Caco-2 (cell line): Measurements from ENCODE around the gene ZBED4. TPM values are rescaled to one million over a fixed set of nuclear protein-coding genes. Genes with fewer than 3 reads are reported as not detected.

Source experiments
- BruUV-seq: library from RNA; stranded (reverse); fragments of 400-500 nt; replicated peaks from 2 replicates; lab custom pipeline; 2021; lab: Mats Ljungman, UMichigan
- CTCF ChIA-PET: fragments of 300-600 bp; sonication (Branson Sonifier 250); formaldehyde crosslinking; loops from one replicate; lab custom pipeline; 2022; ENCODE audit warnings: antibody characterized with exemption; lab: Charles Lee
- POLR2A ChIA-PET: fragments of 300-600 bp; sonication (Branson Sonifier 250); formaldehyde crosslinking; loops from one replicate; lab custom pipeline; 2022; ENCODE audit warnings: antibody characterized with exemption; lab: Charles Lee
- DNase-seq, 2 experiments: peaks; one replicate each; pipeline versions ENCODE4 v3.0.0 to v3.0.0-alpha.2; 2020 to 2022
- H3K27me3 ChIP-seq: replicated peaks from 2 replicates; pipeline ENCODE4 v1.6.0; 2011; ENCODE audit warnings: low read length; ENCODE audit not compliant: control insufficient read depth, insufficient read depth
- H3K36me3 ChIP-seq: 2 replicates; pipeline ENCODE4 v1.5.1; 2011; ENCODE audit warnings: low read length; ENCODE audit not compliant: control insufficient read depth, insufficient read depth
- H3K4me1 ChIP-seq: fragments of 250-450 bp; sonication (Bioruptor Pico); 2 replicates; pipeline ENCODE4 v1.5.1; 2020; ENCODE audit warnings: mild to moderate bottlenecking
- H3K4me3 ChIP-seq: 2 replicates; pipeline ENCODE4 v1.5.1; 2011; ENCODE audit warnings: low read depth, mild to moderate bottlenecking, control low read depth, low read length
- H3K9me3 ChIP-seq: fragments of 250-450 bp; sonication (Bioruptor Pico); 2 replicates; pipeline ENCODE4 v1.5.1; 2020; ENCODE audit warnings: mild to moderate bottlenecking, moderate library complexity
- H3K27ac Mint-ChIP-seq: one replicate; pipeline ENCODE4 v1.8.0; 2022; ENCODE audit warnings: mixed read lengths; ENCODE audit not compliant: unreplicated experiment
- H3K27me3 Mint-ChIP-seq: one replicate; pipeline ENCODE4 v1.8.0; 2022; ENCODE audit warnings: mixed read lengths; ENCODE audit not compliant: insufficient read depth, unreplicated experiment
- H3K36me3 Mint-ChIP-seq: one replicate; pipeline ENCODE4 v1.8.0; 2022; ENCODE audit warnings: mild to moderate bottlenecking, mixed read lengths; ENCODE audit not compliant: insufficient read depth, unreplicated experiment
- H3K4me1 Mint-ChIP-seq: one replicate; pipeline ENCODE4 v1.8.0; 2022; ENCODE audit warnings: low read depth, mixed read lengths; ENCODE audit not compliant: unreplicated experiment
- H3K4me3 Mint-ChIP-seq: one replicate; pipeline ENCODE4 v1.8.0; 2022; ENCODE audit warnings: mild to moderate bottlenecking, moderate library complexity, mixed read lengths; ENCODE audit not compliant: unreplicated experiment
- H3K9me3 Mint-ChIP-seq: one replicate; pipeline ENCODE4 v1.8.0; 2022; ENCODE audit warnings: mixed read lengths; ENCODE audit not compliant: unreplicated experiment
- intact Hi-C: fragments of 100-400 bp; cut with micrococcal nuclease; formaldehyde crosslinking; loops from one replicate; pipeline ENCODE4 v1.10.0; 2022; ENCODE audit not compliant: unreplicated experiment
- total RNA-seq: library from RNA; stranded (reverse); gene quantifications from 2 replicates; pipeline ENCODE4 v1.2.3, GENCODE V29; 2022
- TF ChIP-seq, protein P1 (sequence below), 2 experiments: fragments of 200-600 bp in 1 of 2; IDR thresholded peaks; 1 replicate in 1 of 2; 2 replicates in 1 of 2; pipeline versions ENCODE4 v1.5.1 to v1.8.0; 2011 to 2022; ENCODE audit warnings: antibody characterized with exemption in 1 of 2, control low read depth in 1 of 2, inconsistent platforms in 1 of 2, low read depth in 1 of 2, low read length in 1 of 2, mild to moderate bottlenecking in 1 of 2, moderate library complexity in 1 of 2; ENCODE audit not compliant: insufficient read depth in 1 of 2, severe bottlenecking in 1 of 2, unreplicated experiment in 1 of 2

The ZBED4 gene
- total RNA-seq, 1 experiment from 2014 or later = 17.3 TPM

DNA sequence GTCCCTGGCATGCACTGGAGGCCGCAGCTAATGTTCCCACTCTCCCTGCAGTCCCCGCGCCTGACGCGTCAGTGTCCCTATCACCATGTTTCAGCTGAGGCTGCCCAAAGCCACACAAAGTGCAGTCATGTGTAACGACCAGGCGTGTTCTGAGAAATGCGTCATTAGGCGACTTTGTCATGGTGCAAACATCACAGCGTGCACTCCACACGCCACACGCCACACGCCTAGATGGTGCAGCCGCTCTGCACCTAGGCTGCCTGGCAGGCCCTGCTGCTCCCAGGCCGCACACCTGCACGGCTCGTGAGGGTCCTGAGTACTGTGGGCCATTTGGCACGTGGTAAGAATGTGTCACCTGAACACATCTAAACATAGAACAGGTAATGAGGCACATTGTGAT is 67.2 kb downstream of the ZBED4 start:
- H3K9me3 Mint-ChIP-seq = no peaks in the 10 kb centered on the region
- Histone ChIP-seq H3K27me3 (no peaks in the 10 kb centered on the region), H3K4me1 (peaks cover 10% of the 10 kb centered on the region; the same call in 1 of the 2 replicates), H3K4me3 (no peak overlapping the region), H3K36me3 (no peaks in the 10 kb centered on the region), H3K9me3 (no peaks in the 10 kb centered on the region)
- no peak for DNase-seq
- CTCF ChIA-PET = no interaction called here
- no peak overlapping the region for H3K27ac Mint-ChIP-seq
- no TSS peak for BruUV-seq
- H3K36me3 Mint-ChIP-seq = peaks cover 9% of the 10 kb centered on the region
- TF ChIP-seq, protein P1, sequence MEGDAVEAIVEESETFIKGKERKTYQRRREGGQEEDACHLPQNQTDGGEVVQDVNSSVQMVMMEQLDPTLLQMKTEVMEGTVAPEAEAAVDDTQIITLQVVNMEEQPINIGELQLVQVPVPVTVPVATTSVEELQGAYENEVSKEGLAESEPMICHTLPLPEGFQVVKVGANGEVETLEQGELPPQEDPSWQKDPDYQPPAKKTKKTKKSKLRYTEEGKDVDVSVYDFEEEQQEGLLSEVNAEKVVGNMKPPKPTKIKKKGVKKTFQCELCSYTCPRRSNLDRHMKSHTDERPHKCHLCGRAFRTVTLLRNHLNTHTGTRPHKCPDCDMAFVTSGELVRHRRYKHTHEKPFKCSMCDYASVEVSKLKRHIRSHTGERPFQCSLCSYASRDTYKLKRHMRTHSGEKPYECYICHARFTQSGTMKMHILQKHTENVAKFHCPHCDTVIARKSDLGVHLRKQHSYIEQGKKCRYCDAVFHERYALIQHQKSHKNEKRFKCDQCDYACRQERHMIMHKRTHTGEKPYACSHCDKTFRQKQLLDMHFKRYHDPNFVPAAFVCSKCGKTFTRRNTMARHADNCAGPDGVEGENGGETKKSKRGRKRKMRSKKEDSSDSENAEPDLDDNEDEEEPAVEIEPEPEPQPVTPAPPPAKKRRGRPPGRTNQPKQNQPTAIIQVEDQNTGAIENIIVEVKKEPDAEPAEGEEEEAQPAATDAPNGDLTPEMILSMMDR (IDR thresholded peaks at IDR 0.05; ENCODE audit: insufficient read depth in 1 of 2, low read depth in 1 of 2, low read length in 1 of 2, severe bottlenecking in 1 of 2, unreplicated experiment in 1 of 2) = no peak
- intact Hi-C loops = no loop called here
- H3K4me1 Mint-ChIP-seq = no peaks in the 10 kb centered on the region
- POLR2A ChIA-PET = no interaction called here
- no peak overlapping the region for H3K4me3 Mint-ChIP-seq
- no peaks in the 10 kb centered on the region for H3K27me3 Mint-ChIP-seq

DNA sequence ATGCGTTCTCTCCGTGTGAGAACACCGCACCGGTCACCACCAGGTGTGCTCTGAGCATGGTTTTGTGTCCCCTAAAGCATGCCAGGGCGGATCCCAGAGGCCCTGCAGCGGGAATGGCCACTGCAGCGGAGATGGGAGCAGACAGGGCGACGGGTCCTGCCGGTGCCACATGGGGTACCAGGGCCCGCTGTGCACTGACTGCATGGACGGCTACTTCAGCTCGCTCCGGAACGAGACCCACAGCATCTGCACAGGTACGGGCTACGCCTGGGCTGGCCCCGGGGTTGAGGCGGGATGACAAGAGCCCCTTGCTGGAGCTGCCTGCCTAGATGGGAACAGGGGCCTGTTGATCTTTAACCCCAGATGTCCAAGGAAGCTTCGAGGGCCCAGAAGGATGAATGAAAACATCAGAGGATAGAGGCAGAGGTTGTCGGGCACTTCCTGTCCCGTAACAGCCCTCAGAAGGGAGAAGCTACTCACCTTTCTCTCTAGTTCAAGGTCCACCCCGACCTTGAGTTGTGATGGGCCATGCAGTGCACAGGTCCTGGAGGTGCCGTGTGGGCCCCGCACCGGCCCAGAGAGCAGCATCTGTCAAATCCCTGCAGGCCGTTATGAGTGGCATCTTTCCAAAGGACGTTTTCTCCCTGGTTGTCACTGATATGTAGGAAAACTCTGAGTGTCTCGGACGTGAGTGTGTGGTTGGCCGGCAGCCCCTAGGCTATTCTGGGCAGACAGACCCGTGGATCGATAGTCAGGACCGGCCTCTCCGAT is 68.0 kb downstream of the ZBED4 start:
- DNase-seq = no peak
- ChIA-PET CTCF (no interaction called here), POLR2A (no interaction called here)
- TF ChIP-seq, protein P1 (IDR thresholded peaks at IDR 0.05; ENCODE audit: insufficient read depth in 1 of 2, low read depth in 1 of 2, low read length in 1 of 2, severe bottlenecking in 1 of 2, unreplicated experiment in 1 of 2) = no peak
- H3K4me1 ChIP-seq = peaks cover 10% of the 10 kb centered on the region; the same call in 1 of the 2 replicates
- H3K4me1 Mint-ChIP-seq = no peaks in the 10 kb centered on the region
- no peaks in the 10 kb centered on the region for H3K9me3 ChIP-seq
- H3K36me3 Mint-ChIP-seq = peaks cover 9% of the 10 kb centered on the region
- H3K9me3 Mint-ChIP-seq = no peaks in the 10 kb centered on the region
- H3K27ac Mint-ChIP-seq = no peak overlapping the region
- BruUV-seq = no TSS peak
- no peak overlapping the region for H3K4me3 ChIP-seq
- H3K27me3 Mint-ChIP-seq = no peaks in the 10 kb centered on the region
- H3K36me3 ChIP-seq = no peaks in the 10 kb centered on the region
- H3K27me3 ChIP-seq = no peaks in the 10 kb centered on the region
- H3K4me3 Mint-ChIP-seq = no peak overlapping the region
- intact Hi-C loops = no loop called here

DNA sequence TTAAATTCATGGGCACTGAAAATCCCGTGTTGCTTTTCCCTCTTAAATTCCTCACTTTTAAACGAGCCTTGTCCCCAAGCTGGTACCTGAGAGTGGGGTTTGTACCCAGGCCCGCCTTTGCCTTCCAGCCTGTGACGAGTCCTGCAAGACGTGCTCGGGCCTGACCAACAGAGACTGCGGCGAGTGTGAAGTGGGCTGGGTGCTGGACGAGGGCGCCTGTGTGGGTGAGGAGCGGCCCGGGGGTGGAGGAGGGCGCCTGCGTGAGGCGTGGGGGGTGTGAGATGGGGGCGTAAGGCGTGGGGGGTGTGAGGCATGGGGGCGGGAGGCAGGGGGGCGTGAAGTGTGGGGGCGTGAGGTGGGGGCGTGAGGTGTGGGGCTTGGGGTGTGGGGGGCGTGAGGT is 68.8 kb downstream of the ZBED4 start:
- Mint-ChIP-seq H3K27ac (no peak overlapping the region), H3K36me3 (peaks cover 9% of the 10 kb centered on the region), H3K9me3 (no peaks in the 10 kb centered on the region), H3K27me3 (no peaks in the 10 kb centered on the region), H3K4me1 (no peaks in the 10 kb centered on the region), H3K4me3 (no peak overlapping the region)
- DNase-seq = no peak
- ChIA-PET CTCF (no interaction called here), POLR2A (no interaction called here)
- no peaks in the 10 kb centered on the region for H3K27me3 ChIP-seq
- 0 out of 2 replicates have a peak, but pooled peaks cover 5% of the 10 kb centered on the region for H3K4me1 ChIP-seq
- intact Hi-C loops = no loop called here
- no peaks in the 10 kb centered on the region for H3K36me3 ChIP-seq
- no peaks in the 10 kb centered on the region for H3K9me3 ChIP-seq
- no TSS peak for BruUV-seq
- H3K4me3 ChIP-seq = no peak overlapping the region
- TF ChIP-seq, protein P1 (IDR thresholded peaks at IDR 0.05; ENCODE audit: insufficient read depth in 1 of 2, low read depth in 1 of 2, low read length in 1 of 2, severe bottlenecking in 1 of 2, unreplicated experiment in 1 of 2) = no peak
